ENCODE measurements around the gene BEST4.

- TF ChIP-seq, protein P1, sequence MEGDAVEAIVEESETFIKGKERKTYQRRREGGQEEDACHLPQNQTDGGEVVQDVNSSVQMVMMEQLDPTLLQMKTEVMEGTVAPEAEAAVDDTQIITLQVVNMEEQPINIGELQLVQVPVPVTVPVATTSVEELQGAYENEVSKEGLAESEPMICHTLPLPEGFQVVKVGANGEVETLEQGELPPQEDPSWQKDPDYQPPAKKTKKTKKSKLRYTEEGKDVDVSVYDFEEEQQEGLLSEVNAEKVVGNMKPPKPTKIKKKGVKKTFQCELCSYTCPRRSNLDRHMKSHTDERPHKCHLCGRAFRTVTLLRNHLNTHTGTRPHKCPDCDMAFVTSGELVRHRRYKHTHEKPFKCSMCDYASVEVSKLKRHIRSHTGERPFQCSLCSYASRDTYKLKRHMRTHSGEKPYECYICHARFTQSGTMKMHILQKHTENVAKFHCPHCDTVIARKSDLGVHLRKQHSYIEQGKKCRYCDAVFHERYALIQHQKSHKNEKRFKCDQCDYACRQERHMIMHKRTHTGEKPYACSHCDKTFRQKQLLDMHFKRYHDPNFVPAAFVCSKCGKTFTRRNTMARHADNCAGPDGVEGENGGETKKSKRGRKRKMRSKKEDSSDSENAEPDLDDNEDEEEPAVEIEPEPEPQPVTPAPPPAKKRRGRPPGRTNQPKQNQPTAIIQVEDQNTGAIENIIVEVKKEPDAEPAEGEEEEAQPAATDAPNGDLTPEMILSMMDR (IDR thresholded peaks at IDR 0.05), result no peak
- TF ChIP-seq TCF7L2 (IDR thresholded peaks at IDR 0.05; ENCODE audit: low read depth, low read length) (no peak), POLR2AphosphoS5 (IDR thresholded peaks at IDR 0.05; ENCODE audit: low read depth, low read length) (no peak), SIN3A (IDR thresholded peaks at IDR 0.05; ENCODE audit: borderline replicate concordance, insufficient read depth, low read depth, low read length) (no peak)
These were observed 42.9 kb upstream of the BEST4 start for GRCh38 chr1:44830900-44831304.
